Activated T-cell treated with anti-CD3 and anti-CD28 coated beads for 24 hours (primary cell): ENCODE data around the gene RPUSD4.

Experiments
- DNase-seq: peaks from one replicate; pipeline ENCODE4 v3.0.0-alpha.2; 2020; ENCODE audit warnings: low read depth

RPUSD4 gene

DNA sequence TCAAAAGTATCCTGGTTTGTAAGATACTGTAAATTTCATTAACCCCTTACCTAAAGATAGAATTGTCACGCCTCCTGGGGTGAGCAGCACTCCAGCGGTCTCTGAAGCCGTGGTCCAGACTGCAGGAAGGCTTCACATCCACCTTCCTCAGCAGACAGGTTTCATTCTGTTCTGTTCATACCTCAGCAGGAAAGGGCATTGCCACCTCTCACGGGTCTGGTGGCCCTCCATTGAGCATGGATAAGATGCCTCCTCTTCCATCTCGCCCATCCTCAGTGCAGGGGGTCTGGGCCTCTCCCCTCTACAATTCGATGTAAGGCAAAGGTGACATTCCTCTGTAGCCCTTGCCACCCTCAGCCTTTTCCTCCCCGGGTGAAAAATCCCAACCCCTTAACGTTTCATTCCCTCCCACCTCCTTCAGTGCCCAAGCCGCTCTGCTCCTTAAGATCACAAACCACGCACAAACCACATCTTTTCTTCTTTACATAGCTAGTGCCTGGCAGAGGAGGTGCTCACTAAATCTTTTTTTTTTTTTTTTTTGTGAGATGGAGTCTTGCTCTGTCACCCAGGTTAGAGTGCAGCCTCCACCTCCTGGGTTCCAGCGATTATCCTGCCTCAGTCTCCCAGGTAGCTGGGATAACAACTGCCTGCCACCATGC, 28.5 kb downstream of the RPUSD4 start:
- DNase-seq, result no peak

DNA sequence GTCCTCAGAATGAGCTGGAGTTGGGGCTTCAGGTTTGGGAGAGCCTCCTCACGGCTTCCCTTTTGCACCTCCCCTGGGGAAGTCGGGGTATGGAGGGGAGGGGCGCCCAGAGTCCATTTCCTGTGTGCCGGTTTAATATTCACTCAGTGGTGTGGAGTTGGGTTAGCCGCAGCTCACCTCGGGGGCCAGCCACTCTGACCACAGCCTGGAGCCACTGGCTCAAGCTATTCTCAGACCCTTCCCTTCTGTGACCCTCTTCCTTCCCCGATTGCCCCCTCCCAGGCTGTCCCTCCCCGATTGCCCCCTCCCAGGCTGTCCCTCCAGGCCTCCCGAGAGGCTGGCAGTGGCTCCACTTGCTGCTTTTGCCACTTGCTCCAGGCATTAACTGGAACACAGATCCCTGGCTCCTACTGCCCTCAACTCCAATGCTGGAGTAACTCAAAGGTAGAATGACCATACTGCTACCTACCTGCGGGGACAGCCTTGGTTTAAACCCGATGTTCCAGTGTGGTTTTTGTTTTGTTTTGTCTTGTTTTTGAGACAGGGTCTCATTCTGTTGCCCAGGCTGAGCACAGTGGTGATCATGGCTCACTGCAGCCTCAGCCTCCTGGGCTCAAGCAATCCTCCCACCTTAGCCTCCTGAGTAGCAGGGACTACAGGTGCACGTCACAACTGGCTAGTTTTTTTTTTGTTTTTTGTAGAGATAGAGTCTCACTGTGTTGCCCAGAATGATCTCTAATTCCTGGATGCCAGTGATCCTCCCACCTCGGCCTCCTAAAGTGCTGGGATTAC, 29.3 kb downstream of the RPUSD4 start:
- no peak for DNase-seq

DNA sequence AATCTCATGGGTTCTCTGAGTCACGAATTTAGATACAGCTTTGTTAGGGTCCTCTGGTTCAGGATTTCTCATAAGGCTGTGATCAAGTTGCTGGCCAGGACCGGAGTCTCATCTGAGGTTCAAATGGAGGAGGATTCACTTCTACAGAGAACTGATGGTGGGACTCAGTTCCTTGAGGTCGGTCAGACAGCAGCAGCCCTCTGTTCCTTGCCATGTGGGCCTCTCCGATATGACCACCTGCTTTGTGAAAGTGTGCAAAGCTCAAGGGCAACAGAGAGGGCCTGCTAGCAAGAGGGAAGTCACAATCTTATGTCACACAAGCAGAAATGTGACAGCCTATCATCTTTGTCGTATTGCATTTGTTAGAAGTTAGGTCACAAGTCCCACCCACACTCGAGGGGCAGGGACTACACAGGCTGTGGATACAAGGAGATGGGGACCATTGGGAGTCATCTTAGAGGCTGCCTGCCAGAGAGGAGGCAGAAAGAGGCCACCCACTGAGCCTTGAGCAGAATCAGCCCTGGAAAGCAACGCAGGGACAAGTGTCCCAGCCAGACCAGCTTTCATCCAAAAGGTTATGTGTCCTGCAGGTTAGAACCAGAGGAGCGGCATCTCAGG, 34.5 kb downstream of the RPUSD4 start:
- no peak for DNase-seq

DNA sequence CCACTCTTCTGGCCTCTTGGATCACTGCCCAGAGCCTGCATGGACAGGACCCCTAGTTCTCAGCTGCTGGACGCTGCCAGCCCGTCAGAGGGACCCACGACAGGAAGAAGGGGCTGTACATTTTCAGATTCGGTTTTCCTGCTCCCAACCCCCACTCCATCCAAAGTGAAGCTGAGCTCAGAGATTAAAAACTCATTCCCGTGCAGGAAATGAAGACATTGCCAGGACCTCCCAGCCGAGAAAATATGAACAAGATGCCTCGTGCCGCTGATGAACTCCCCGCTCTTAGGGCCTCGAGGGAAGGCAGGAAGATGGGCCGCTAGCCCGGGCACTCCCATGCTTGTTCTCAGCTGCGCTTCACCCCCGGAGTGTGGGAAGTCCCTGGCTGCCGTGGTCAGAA, 36.1 kb downstream of the RPUSD4 start:
- DNase-seq, result no peak

DNA sequence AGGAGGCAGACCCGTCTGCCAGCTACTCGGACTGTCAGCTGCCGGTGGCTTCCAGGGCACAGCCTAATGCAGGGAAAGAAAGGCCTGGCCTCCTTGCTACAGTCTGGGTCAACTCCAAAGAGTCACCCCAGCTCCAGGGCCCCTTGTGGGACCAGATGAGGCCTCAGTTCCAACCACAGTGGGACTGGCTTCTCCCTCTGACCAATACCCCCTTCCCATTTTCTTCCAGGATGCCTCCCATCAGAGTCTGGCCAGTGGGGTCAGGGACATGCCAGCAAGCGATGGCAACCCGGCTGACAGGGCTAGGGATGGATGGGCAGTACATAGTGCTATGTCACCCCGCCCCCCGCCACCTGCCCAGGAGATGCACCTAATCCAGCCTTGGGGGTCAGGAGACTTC, 36.6 kb downstream of the RPUSD4 start:
- DNase-seq, result no peak

DNA sequence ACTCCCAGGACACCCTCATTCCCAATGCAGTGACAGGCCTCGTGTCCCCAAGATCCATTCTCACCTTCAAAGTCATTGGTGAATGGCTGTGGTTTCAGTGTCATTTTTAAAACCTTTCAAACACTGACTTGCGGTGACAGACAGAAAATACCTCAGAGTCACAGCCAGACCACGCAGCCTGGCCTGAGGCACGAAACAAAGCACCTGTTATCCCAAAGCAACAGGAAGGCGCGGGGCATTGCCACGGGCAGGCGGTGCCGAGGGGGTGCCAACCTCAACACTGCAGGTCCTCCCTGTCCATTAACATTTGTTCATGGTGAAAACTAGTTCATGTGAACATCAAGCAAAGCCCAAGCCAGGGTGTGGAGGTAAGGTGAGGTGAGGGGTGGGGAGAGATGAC, 38.2 kb downstream of the RPUSD4 start:
- no peak for DNase-seq

DNA sequence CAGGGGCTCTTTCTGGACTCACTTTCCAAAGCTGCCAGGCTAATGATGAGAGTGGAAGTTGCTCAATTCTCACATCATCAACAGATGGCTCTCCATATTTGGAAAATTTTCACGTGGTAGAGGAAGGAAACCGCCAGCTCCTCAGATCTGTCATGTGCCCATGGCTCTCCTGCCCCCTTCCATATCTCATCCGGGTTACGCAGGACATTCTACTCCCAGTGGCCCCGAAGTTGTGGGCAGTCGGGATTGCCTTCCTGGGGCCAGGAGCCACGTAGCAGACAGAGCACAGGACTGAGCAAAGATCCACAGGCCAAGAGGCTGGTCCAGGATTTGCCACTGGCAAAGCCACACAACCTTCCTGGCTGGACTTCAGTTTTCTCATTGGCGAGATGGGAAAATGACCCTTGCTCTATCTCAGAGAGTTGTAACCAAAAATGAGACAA, 38.8 kb downstream of the RPUSD4 start:
- no peak for DNase-seq

DNA sequence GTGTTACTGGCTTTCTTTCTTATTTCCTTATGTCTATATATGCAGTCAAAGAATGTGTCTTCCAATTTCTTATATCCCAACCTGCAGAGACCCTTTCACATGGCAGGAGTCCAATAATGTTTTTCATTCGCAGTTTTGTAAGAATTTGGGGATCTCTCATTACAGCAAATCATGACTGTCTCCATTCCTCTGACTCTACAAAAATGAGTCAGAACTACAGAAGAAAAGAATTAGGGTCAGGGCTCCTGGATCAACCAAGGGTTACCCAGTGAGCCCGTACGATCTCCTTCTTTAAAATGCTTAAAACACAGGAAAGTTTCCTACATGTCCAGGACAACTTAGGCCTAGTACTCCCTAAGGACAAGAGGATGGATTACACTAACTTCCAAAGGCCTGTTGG, 42.2 kb downstream of the RPUSD4 start:
- DNase-seq, result no peak

DNA sequence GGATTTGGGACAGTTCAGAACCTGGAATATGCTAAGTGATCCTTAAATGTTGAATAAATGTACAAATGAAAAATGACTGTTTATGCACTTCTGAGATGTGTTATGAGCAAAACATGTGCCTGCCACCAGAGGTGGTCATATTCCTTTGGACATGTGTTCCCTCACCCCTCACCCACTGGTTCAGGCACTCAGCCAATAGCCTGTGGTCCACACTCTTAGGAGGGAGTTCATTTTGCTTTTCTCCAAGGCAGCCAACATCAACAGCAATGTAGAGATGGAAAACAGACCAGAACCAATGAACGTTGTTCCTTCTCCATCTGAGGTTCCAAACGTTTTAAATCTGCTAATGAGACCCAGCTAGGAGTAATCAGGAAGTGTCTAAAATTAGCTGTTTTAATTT, 44.0 kb downstream of the RPUSD4 start:
- DNase-seq, result no peak

DNA sequence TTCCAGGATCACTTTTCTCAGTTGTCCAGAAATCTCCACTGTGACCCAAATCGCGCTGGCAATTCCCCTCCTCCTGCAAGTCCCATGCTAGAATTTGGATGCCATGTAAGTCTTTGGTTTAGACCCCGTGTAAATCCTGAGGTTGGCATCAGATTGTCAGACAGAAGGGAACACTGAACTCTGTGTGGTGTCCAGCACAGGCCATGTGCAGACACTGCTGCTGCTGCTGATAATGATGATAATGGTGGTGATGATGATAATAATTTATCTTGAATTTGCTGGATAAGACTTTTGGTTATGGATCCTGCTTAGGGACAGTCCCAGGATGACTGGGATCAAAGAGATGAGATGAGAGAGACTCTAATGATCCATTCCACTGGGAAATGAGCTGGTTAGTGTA, 45.0 kb downstream of the RPUSD4 start:
- no peak for DNase-seq

DNA sequence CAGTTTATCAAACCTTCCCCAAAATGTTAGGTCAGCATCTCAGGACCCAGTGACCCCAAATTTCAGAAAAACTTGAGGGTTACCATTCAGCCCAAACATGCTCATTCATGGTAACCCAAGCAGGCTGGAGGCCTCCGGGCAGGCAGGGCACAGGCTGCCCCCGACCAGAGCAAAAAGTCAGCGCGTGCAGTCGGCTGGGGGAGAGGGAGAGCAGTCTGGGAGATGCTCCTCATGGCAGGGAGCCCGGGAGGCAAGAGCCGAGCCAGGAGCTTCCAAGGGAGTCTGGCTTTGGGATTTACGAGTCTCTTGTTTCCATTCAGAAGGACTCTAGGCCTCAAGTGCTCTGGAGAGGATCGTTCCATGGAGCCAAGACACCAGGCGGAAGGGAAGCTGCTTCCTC, 45.7 kb downstream of the RPUSD4 start:
- DNase-seq, result no peak

DNA sequence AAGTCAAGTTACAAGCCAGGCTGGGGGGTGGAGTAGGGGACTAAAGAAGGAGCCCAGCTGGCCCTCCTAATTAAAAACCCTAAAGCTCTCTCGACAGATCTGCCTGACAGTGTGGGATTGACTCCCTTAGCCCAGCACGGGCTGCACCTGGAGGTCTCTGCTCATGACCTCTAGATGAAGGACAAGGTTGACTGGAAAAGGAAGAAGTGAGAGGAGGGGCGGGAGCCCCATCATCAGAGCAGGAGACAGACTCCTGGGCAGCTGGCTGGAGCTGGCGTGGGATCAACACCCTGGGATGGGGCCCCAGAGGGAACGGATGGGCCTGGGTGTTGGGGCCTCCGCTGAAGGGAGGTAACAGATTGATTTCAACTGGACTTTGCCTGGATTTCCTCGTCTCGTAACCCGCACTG, 46.1 kb downstream of the RPUSD4 start:
- DNase-seq, result no peak

DNA sequence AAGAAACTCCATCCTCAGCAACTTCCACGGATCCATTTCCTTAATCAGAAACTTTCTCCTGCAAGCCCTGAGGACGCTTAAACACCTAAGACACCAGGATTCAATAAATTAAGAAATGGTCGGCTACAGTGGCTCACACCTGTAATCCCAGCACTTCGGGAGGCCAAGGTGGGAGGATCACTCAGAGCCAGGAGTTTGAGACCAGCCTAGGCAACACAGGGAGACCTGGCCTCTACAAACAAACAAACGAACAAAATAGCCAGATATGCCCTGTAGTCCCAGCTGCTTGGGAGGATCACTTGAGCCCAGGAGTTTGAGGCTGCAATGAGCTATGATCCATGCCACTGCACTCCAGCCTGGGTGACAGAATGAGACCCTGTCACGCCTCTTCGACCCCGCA, 46.7 kb downstream of the RPUSD4 start:
- DNase-seq, result no peak

DNA sequence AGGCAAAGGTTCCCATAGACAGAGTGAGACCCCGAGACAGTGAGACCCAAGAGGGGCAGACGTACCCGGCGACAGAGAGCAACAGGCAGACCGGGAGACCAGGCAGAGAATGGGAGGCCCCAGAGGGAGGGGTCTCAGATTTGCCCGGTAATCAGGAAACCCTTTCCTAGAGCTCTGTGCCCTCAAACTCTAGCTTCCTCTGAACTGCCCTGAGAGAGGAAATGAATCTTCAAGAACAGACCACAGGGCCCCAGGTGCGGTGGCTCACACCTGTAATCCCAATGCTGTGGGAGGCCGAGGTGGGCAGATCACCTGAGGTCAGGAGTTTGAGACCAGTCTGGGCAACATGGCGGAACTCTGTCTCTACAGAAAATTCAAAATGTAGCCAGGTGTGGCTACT, 47.7 kb downstream of the RPUSD4 start:
- DNase-seq, result no peak

DNA sequence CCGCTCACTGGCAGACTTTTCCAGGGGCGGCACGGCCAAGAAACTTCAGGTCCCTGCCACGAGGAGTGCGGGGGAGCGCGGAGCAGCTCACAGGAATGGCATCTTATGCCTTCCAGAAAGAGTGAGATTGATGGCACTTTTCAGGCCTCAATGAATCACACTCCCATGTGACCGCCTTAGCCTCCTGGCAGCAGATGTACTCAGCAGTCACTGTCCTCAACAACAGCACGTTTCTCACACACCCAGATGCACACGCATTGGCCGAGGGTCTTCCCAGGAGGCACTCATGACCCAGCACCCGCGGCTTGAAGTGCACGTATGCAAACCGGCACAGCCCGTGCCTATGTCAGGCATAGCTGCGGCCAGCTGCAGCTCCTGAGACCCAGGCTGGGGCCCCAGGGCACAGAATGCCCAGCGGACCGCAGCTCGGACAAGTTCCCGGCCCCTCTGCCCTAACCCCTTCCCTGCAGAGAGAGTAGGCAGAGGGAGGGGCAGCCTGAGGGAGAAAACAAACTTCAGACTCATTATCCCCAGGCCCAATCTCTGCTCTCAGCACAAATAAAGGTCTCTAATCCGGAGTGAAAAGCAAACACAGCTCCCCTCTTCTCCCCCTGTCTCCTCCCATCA, 48.3 kb downstream of the RPUSD4 start:
- no peak for DNase-seq

DNA sequence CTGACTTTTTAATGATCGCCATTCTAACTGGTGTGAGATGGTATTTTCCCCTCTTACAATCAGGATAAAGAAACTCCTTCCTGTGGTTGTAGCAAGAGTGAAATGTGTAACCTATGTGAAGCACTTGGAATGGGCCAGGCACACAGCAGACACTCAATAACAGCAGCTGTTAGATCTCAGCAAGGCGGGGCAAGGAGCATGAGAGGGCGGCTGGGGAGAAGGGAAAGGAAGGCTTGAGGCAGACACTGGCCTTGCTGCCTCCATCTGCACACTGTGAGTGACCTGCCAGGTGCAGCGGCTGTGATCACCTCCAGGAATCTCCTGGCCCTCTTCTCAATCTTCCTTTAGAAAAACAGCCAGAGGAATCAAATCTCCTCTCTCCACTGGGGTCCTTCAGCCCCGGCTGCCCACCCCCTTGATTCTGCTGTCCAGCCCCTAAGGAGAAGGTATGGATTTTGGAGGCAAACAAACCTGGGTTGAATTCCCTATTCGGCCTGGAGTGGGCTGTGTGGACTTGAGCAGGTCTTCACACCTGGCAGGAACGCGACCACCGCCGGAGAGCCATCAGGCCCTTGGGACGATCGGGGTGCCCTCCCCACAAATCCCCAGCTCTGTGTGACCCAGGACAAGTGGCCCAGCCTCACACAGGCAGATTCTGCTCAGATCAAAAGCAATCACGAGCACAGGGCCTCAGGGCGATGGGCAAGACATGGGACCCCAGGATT, 49.0 kb downstream of the RPUSD4 start:
- no peak for DNase-seq

DNA sequence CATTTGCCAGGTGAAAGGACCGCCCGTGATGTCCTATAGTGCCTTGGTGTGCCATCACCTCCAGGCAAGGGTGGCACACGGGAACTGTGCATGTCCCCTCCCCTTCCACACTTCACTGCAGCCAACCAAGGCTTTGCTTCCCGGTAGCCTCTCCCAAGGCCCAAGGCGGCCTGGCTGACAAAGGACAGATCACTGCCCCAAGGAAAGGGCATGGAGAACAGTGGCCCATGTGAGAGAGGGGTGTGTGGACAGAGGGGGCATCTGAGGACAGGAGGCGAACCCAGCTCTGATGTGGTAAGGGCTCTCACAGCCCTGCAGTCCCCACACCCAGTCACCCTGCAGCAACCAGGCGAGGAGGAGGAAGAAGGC, 50.4 kb downstream of the RPUSD4 start:
- DNase-seq, result no peak

DNA sequence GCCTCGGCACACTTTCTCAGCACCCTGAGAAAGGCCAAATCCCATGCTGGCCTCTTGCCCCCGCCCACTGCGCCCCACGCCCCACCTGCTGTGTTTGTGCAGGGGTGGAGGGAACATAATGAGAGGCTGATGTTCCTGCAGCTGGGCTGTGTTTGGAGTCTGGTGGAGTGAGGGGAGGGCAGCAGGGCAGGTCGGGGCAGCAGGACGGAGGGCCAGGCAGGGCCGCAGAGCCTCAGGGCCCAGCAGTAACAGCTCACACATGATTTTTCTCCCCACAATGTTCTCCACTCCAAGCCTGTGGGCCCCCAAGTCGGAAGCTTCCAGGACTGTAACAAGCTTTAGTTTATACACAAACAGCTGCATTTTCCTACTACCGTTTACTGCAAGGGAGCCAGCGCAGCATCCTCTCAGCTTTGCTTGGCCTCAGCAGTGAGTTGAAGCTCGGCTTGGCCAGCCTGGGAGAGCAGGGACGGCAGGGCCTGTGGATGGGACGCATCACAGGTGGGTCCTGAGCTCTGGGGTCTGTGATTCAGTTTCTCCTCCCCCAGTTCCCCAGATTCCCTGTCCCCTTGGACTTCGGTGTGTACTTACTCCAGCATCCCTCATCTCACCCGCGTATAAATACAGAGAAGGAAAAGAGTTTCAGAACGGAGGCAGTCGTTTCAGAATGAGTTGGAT, 51.0 kb downstream of the RPUSD4 start:
- DNase-seq, result no peak

DNA sequence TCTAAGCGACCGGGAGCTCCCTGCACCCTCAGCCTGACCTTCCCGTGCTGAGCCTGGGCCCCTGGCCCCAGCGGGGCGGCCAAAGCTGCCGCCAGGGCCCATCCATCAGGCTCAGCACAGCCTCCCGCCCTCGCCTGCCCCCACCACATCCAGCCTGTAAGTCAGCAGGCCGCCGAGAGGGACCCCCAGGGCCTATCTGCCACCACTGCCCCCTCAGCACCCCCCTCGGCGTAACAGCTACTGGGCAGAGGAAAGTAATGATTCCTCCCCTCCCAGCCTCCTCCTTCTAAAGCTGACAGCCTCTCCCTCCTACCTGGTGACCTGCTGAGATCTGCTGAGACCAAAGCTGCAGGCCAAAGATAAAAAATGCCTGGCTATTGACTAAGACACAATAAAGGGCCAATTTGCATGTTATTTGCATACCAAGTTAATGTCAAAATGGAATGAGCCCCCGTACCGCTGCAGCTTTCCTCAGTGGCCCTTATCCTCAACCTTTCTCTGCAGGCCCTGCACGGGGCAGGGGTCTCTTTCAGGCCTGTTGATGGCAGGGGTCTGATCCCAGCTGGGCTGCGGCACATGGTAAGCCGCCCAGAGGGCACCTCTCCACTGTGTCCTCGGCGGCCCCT, 51.6 kb downstream of the RPUSD4 start:
- no peak for DNase-seq

DNA sequence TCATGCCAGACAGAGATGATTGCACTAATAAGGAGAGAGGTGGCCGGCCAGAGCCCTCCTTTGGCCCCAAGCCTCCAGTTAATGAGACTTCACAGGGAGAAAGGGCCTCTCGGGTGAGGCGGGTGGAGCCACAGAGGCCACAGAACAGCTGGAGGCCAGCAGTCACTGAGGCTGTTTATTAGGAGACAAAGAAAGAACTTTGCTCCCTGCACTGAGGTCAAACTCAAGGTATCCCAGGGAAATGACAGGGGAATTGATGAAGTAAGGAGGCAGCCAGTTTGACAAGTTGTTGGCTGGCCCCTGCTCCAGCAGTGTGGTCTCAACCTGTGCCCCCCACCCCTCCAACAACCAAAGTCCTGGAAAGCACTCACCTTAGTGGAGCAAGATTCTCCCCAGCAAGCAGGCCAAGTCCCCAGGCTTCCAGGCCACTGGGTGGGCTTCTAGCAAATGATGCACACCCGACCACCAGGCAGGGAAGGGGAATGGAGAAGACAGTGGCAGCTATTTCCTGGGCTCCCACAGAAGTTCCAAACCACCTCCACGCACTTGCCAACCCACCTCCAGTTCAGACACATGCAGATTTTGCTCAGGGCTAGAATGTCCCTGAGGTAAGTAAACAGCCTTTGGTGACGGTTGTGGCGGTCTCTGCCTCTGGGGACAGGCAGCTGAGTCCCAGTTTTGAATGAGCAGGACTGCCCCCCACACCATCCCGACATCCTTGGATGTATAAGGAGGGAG, 53.2 kb downstream of the RPUSD4 start:
- DNase-seq, result no peak
